Activated CD8-positive, alpha-beta memory T cell treated with anti-CD3 and anti-CD28 coated beads, Interleukin-2, amount 50 U/mL, for 48 hours (primary cell): ENCODE measurements around the gene RAB7A.

Experiments
- DNase-seq: peaks from one replicate; pipeline ENCODE4 v3.0.0-alpha.2; 2020

The RAB7A gene

GRCh38 chr3:128726023-128727016 is at the start of gene RAB7A:
Gene RAB7A, plus strand, starts transcription at chr3:128726183. Its CDS starts 69,185 bp downstream, at chr3:128795368.
- peak; percentile 98 for DNase-seq

- no peak for DNase-seq
These were observed 46.6 kb upstream of the RAB7A start for GRCh38 chr3:128679338-128679737.

- DNase-seq = peak; percentile 97
These were observed 45.2 kb upstream of the RAB7A start for GRCh38 chr3:128680603-128681368.

- no peak for DNase-seq
These were observed 44.6 kb upstream of the RAB7A start for GRCh38 chr3:128681369-128681829.

GRCh38 chr3:128683957-128684356 is 42.0 kb upstream of the RAB7A start:
- no peak for DNase-seq

GRCh38 chr3:128684986-128685726 is 40.8 kb upstream of the RAB7A start:
- no peak for DNase-seq

- no peak for DNase-seq
These were observed 39.5 kb upstream of the RAB7A start for GRCh38 chr3:128686465-128686864.

GRCh38 chr3:128689060-128689459 is 36.9 kb upstream of the RAB7A start:
- DNase-seq = no peak

- no peak for DNase-seq
These were observed 32.3 kb upstream of the RAB7A start for GRCh38 chr3:128693696-128694095.

GRCh38 chr3:128697341-128697740 is 28.6 kb upstream of the RAB7A start:
- no peak for DNase-seq

- DNase-seq = peak; percentile 64
These were observed 27.6 kb upstream of the RAB7A start for GRCh38 chr3:128698211-128699047.

- no peak for DNase-seq
These were observed 24.4 kb upstream of the RAB7A start for GRCh38 chr3:128701342-128702212.

GRCh38 chr3:128702391-128702790 is 23.6 kb upstream of the RAB7A start:
- no peak for DNase-seq

GRCh38 chr3:128703561-128703960 is 22.4 kb upstream of the RAB7A start:
- DNase-seq = no peak

GRCh38 chr3:128706086-128706615 is 19.8 kb upstream of the RAB7A start:
- no peak for DNase-seq

GRCh38 chr3:128707928-128708494 is 18.0 kb upstream of the RAB7A start:
- DNase-seq = no peak

GRCh38 chr3:128709038-128709437 is 16.9 kb upstream of the RAB7A start:
- DNase-seq = no peak

GRCh38 chr3:128709506-128710210 is 16.3 kb upstream of the RAB7A start:
- DNase-seq = no peak

- no peak for DNase-seq
These were observed 15.1 kb upstream of the RAB7A start for GRCh38 chr3:128710816-128711433.
